Calu3 (cell line): Measurements from ENCODE around the gene TMEM167A. TPM values are rescaled to one million over a fixed set of nuclear protein-coding genes. Genes with fewer than 3 reads are reported as not detected.

Source experiments
- BruUV-seq: library from RNA; stranded (reverse); fragments of 400-500 nt; replicated peaks from 2 replicates; lab custom pipeline; 2021; lab: Mats Ljungman, UMichigan
- CTCF ChIA-PET: fragments of 300-600 bp; sonication (Branson Sonifier 250); formaldehyde crosslinking; loops from one replicate; lab custom pipeline; 2022; ENCODE audit warnings: antibody characterized with exemption; lab: Charles Lee
- DNase-seq: peaks from one replicate; pipeline ENCODE4 v3.0.0; 2022
- H3K27ac Mint-ChIP-seq: one replicate; pipeline ENCODE4 v1.8.0; 2022; ENCODE audit warnings: mixed read lengths; ENCODE audit not compliant: unreplicated experiment
- H3K27me3 Mint-ChIP-seq: one replicate; pipeline ENCODE4 v1.8.0; 2022; ENCODE audit warnings: mixed read lengths; ENCODE audit not compliant: unreplicated experiment
- H3K36me3 Mint-ChIP-seq: one replicate; pipeline ENCODE4 v1.8.0; 2022; ENCODE audit warnings: mild to moderate bottlenecking, moderate library complexity, mixed read lengths; ENCODE audit not compliant: insufficient read depth, unreplicated experiment
- H3K4me1 Mint-ChIP-seq: one replicate; pipeline ENCODE4 v1.8.0; 2022; ENCODE audit warnings: mild to moderate bottlenecking, low read depth, mixed read lengths; ENCODE audit not compliant: unreplicated experiment
- H3K4me3 Mint-ChIP-seq: one replicate; pipeline ENCODE4 v1.8.0; 2022; ENCODE audit warnings: mild to moderate bottlenecking, low read depth, moderate library complexity, mixed read lengths; ENCODE audit not compliant: unreplicated experiment
- H3K9me3 Mint-ChIP-seq: one replicate; pipeline ENCODE4 v1.8.0; 2022; ENCODE audit warnings: low read depth, mixed read lengths; ENCODE audit not compliant: unreplicated experiment
- intact Hi-C: fragments of 100-400 bp; cut with micrococcal nuclease; formaldehyde crosslinking; loops from one replicate; pipeline ENCODE4 v1.10.0; 2022; ENCODE audit not compliant: unreplicated experiment
- total RNA-seq: library from RNA; stranded (reverse); gene quantifications from 2 replicates; pipeline ENCODE4 v1.2.3, GENCODE V29; 2022
- TF ChIP-seq, protein P1 (sequence below): fragments of 200-600 bp; IDR thresholded peaks from one replicate; pipeline ENCODE4 v1.8.0; 2022; ENCODE audit warnings: antibody characterized with exemption; ENCODE audit not compliant: unreplicated experiment

TMEM167A gene
- total RNA-seq, 1 experiment from 2014 or later, result 165 TPM

DNA sequence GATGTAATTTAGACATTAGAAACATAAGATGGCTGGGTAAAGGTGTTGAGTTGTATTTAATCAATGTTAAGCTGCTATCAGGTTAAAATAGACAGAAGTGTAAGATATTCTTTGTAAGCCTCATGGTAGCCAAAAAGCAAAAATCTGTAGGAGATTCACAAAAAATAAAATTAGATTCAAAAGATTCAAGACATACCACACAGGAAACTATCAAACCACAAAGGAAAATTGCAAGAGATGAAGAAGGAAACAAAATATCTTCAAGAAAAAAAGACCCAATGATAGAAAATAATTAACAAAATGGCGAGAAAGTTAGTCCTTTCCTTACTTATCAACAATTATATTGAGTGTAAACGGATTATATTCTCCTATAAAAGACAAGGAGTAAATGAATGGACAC, 15.4 kb upstream of the TMEM167A start:
- no TSS peak for BruUV-seq
- peaks cover 12% of the 10 kb centered on the region for H3K36me3 Mint-ChIP-seq
- no peak overlapping the region for H3K27ac Mint-ChIP-seq
- no peak for DNase-seq
- CTCF ChIA-PET, result no interaction called here
- H3K27me3 Mint-ChIP-seq, result no peaks in the 10 kb centered on the region
- H3K9me3 Mint-ChIP-seq, result peaks cover 8% of the 10 kb centered on the region
- H3K4me1 Mint-ChIP-seq, result peaks cover 27% of the 10 kb centered on the region
- TF ChIP-seq, protein P1, sequence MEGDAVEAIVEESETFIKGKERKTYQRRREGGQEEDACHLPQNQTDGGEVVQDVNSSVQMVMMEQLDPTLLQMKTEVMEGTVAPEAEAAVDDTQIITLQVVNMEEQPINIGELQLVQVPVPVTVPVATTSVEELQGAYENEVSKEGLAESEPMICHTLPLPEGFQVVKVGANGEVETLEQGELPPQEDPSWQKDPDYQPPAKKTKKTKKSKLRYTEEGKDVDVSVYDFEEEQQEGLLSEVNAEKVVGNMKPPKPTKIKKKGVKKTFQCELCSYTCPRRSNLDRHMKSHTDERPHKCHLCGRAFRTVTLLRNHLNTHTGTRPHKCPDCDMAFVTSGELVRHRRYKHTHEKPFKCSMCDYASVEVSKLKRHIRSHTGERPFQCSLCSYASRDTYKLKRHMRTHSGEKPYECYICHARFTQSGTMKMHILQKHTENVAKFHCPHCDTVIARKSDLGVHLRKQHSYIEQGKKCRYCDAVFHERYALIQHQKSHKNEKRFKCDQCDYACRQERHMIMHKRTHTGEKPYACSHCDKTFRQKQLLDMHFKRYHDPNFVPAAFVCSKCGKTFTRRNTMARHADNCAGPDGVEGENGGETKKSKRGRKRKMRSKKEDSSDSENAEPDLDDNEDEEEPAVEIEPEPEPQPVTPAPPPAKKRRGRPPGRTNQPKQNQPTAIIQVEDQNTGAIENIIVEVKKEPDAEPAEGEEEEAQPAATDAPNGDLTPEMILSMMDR, result no peak
- intact Hi-C loops, result loop anchor here (10.0 kb wide), 2 partner anchors 208 to 738 kb away; no protein-coding TSS in a partner anchor
- no peak overlapping the region for H3K4me3 Mint-ChIP-seq

DNA sequence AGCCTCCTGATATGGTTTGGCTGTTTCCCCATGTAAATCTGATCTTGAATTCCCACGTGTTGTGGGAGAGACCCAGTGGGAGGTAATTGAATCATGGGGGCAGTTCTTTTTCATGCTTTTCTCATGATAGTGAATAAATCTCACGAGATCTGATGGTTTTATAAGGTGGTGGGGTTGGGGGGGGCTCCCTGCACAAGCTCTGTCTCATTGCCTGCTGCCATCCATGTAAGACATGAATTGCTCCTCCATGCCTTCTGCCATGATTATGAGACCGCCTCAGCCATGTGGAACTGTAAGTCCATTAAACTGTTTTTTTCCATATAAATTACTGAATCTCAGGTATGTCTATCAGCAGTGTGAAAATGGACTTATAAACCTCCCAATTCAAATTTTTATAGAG, 13.0 kb upstream of the TMEM167A start:
- no peak for DNase-seq
- CTCF ChIA-PET, result interaction anchor here (1.0 kb wide), 1 partner anchor 50 kb away, joined by 3 read pairs; no protein-coding TSS in a partner anchor
- no TSS peak for BruUV-seq
- no peaks in the 10 kb centered on the region for H3K27me3 Mint-ChIP-seq
- peaks cover 4% of the 10 kb centered on the region for H3K4me1 Mint-ChIP-seq
- H3K4me3 Mint-ChIP-seq, result no peak overlapping the region
- H3K27ac Mint-ChIP-seq, result no peak overlapping the region
- no peaks in the 10 kb centered on the region for H3K36me3 Mint-ChIP-seq
- TF ChIP-seq, protein P1, result no peak
- peaks cover 8% of the 10 kb centered on the region for H3K9me3 Mint-ChIP-seq
- intact Hi-C loops, result loop anchor here (10.0 kb wide), 2 partner anchors 205 to 735 kb away; no protein-coding TSS in a partner anchor

DNA sequence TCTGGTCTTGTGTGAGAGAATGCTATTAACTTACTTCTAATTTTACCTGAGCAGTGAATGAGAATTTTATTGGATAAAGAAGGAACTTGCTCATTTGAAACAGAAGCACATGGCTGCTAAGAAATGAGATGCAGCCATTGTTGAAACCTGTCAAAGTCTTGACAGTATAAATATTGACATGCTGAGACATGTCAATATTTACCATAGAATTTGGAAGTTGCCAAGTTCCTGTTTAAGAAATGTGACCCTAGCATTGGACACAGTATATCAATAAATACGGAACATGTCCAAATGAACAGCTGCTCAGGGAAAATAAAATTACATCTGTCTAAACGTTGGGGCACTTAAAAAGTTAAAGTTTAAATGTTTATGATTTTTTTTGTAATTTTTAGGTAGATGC, 7.9 kb upstream of the TMEM167A start:
- H3K4me1 Mint-ChIP-seq, result no peaks in the 10 kb centered on the region
- BruUV-seq, result no TSS peak
- intact Hi-C loops, result no loop called here
- no peak overlapping the region for H3K27ac Mint-ChIP-seq
- DNase-seq, result no peak
- no peaks in the 10 kb centered on the region for H3K36me3 Mint-ChIP-seq
- H3K9me3 Mint-ChIP-seq, result no peaks in the 10 kb centered on the region
- H3K27me3 Mint-ChIP-seq, result no peaks in the 10 kb centered on the region
- H3K4me3 Mint-ChIP-seq, result no peak overlapping the region
- TF ChIP-seq, protein P1, result no peak
- CTCF ChIA-PET, result no interaction called here

DNA sequence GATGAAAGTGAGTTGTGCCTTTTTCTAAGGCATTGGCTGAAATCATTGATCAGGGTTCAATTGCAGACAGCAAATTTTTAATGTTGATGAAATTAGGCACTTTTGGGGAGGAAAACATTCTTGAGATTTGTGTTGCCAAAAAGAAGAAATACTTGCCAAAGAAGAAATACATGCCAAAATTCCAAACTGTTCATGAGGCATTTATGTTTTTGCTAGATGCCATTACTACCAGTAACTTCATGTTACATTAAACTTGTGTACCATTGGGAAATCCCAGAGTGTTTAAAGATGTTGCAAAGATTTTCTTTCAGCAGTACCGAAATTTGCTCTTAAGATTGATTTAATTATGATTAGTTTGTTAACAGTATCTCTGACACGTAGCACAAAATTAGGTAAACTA, 7.1 kb upstream of the TMEM167A start:
- no peaks in the 10 kb centered on the region for H3K36me3 Mint-ChIP-seq
- no TSS peak for BruUV-seq
- CTCF ChIA-PET, result no interaction called here
- no peaks in the 10 kb centered on the region for H3K9me3 Mint-ChIP-seq
- H3K4me3 Mint-ChIP-seq, result no peak overlapping the region
- no peak overlapping the region for H3K27ac Mint-ChIP-seq
- H3K27me3 Mint-ChIP-seq, result no peaks in the 10 kb centered on the region
- TF ChIP-seq, protein P1, result no peak
- intact Hi-C loops, result no loop called here
- DNase-seq, result no peak
- no peaks in the 10 kb centered on the region for H3K4me1 Mint-ChIP-seq
